HG03432 (cell line): Measurements from ENCODE around the gene TPO.
"Not testable (repeated sequence)": the region's sequence is repeated elsewhere in the genome, so short reads cannot be mapped to it uniquely, and the experiment has no call there.

Source experiments
- ATAC-seq: cut with Tn5 transposase; IDR thresholded peaks from one replicate; pipeline ENCODE4 v1.9.1; 2021; ENCODE audit warnings: mild to moderate bottlenecking, moderate library complexity; ENCODE audit not compliant: unreplicated experiment

Gene TPO

GRCh38 chr2:1571477-1572417, 158.5 kb downstream of the TPO start:
- ATAC-seq = no peak

- ATAC-seq = no peak
Observed at GRCh38 chr2:1572638-1573037, 159.4 kb downstream of the TPO start.

DNA sequence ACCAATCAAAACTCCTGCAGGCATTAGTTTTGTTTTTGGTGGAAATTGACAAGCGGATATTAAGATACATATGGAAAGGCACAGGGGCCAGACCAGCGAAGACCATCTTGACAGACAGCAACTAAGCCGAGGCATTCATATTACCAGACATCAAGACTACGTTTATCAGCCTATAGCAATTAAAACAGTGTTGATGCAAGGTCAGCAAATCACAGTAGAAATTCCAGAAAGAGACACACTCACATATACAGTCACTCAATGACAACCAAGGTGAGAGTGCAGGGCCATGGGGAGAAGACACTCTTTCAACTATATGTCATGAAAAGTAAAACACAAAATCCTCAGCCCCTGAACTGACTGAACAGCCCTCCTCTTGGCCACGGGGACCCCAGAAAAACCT, 164.6 kb downstream of the TPO start:
- ATAC-seq = no peak

DNA sequence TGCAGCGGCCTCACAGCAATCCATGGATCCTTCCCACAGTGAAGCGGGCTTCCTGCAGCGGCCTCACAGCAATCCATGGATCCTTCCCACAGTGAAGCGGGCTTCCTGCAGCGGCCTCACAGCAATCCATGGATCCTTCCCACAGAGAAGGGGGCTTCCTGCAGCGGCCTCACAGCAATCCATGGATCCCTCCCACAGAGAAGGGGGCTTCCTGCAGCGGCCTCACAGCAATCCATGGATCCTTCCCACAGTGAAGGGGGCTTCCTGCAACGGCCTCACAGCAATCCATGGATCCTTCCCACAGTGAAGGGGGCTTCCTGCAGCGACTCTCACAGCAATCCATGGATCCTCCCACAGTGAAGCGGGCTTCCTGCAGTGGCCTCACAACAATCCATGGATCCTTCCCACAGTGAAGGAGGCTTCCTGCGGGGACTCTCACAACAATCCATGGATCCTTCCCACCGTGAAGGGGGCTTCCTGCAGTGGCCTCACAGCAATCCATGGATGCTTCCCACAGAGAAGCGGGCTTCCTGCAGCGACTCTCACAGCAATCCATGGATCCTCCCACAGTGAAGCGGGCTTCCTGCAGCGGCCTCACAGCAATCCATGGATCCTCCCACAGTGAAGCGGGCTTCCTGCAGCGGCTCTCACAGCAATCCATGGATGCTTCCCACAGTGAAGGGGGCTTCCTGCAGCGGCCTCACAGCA, 168.1 kb downstream of the TPO start:
- not testable (repeated sequence) for ATAC-seq

- ATAC-seq = no peak
Observed at GRCh38 chr2:1581965-1582625, 168.8 kb downstream of the TPO start.

DNA sequence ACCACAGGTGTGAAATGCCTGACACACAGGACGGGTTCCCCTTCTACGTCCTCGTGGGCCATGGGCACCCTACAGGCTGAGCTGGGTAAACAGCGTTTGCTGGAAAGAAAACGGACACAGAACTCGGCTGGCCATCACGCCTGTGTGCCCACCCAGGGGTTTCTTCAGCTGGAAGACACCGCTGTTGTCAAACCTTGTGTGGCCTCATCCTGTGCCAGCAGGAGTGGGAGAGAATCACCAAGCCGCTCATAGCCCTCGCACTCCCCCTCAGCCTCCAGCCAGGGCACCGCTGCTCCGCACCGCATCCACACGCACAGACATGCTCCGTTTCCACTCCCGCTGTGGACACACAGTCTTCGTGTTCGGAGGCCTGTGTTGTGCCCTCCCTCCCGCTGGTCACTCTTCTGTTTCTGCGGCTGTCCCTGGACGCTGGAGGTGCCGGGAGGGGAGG, 169.7 kb downstream of the TPO start:
- ATAC-seq = no peak

GRCh38 chr2:1584051-1584531, 170.8 kb downstream of the TPO start:
- ATAC-seq = no peak

DNA sequence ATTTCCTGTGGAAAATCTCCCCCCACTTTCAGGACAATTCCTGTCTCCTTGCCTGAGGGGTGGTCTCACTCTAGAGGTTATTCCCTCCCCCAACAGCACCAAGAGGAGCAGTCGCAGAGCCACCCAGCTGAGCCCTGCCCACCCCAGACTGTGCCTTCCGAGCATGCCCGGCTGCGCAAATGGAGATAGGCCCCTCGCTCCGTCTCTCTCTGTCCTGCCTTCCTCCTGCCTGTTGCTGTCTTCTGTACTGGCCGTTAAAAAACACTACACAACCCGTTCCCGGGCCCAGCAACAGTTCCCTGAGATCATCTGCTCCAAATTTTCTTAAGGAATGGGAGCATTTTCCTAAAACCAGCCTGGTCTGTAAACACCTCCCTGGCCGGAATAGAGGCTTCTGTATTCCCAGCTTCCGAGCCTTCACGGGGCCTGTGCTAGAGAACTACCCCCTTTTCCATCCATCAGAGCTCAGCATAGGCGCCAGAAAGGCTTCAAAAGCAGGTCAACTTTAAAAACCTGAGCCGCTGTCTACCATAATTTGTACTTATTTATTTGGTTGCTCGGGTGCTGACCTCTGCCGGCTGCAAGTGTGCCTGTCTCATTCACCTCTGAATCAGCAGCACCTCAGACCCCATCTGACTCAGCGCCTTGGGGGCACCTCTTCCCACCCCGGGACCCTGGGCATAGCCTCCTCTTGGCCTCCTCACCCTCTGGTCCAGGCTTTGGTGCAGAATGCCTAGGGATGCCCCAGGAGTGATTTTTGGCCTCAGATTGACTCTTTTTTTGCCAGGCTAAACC, 171.6 kb downstream of the TPO start:
- no peak for ATAC-seq

DNA sequence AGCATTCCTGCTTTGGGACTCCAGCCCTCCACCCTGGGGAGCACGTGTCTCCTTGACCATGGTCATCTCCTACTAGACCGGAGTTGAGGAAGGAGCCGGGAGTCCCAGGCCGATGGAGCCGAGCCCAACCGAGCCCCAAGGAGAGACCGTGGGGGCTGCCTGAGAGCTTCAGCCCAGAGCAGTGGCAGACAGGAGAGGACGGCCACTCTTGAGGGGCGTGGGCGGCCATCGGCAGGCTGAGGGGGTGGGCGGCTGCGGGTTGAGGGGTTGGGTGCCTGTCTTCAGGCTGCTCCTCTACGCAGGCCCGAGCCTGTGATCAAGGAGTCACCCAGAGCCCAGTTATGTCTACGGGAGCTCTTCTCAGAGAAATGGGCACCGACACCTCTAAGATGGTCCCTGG, 172.4 kb downstream of the TPO start:
- ATAC-seq = no peak

DNA sequence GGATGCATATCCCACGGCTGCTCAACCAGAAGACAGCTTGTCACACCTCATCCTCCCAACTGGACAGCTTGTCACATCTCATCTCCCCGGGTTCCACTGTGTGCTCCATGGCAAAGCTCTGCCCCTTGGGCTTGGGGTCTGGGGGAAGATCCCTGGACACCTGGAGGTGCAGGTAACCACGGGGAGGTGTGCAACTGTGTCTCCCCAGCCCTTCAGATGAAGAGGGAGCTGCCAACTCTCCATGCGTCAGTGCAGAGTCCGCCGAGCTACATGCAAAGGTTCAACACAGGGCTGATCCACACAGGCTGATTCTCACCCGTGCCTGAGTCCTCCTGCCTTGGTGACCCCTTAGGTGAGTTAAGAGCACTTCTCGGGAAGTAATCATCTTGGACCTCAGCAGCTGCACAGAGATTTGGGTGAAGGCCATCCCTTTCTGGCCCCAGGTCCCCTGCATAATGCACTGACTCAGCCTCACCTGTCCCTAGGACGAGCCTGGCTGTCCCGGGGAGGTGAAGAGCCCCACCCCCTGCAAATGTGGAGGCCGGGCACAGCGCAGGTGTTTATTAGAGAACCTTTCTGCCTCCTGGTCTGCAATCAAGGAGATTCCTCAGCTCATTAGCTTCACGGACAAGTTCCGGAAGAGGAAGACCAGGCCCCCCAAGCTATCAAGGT, 173.1 kb downstream of the TPO start:
- no peak for ATAC-seq

DNA sequence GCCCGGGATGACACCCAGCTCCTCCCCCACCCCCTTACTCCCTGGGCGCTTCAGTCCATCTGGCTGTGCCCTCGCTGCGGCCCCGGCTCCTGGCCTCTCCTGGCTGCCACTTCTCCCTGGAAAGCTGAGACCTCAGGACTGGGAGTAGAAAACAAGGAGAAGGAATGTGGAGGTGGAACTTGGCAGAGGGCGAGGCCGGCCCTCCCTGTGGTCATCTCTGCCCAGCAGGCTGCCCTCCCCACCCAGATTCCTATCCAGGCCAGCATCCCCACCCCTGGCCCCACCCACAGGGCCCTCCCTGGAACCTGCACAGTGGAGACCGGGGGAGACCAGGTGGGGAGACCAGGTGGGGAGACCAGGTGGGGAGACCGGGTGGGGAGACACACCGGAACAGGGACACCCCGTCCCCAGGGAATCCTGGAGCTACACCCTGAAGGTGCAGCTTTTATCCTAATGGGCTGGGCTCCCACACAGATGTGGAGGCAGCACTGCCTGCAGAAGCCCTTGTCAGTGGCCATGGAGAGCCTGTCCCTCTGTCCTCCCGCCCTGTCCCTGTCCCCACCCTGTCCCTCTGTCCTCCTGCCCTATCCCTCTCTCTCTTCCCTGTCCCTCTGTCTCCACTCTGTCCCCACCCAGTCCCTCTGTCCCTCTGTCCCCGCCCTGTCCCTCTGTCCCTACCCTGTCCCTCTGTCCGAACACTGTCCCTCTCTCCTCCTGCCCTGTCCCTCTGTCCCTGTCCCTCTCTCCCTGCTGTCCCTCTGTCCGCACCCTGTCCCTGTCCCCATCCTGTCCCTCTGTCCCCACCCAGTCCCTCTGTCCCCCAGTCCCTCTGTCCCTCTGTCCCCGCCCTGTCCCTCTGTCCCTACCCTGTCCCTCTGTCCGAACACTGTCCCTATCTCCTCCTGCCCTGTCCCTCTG, 173.9 kb downstream of the TPO start:
- no peak for ATAC-seq

DNA sequence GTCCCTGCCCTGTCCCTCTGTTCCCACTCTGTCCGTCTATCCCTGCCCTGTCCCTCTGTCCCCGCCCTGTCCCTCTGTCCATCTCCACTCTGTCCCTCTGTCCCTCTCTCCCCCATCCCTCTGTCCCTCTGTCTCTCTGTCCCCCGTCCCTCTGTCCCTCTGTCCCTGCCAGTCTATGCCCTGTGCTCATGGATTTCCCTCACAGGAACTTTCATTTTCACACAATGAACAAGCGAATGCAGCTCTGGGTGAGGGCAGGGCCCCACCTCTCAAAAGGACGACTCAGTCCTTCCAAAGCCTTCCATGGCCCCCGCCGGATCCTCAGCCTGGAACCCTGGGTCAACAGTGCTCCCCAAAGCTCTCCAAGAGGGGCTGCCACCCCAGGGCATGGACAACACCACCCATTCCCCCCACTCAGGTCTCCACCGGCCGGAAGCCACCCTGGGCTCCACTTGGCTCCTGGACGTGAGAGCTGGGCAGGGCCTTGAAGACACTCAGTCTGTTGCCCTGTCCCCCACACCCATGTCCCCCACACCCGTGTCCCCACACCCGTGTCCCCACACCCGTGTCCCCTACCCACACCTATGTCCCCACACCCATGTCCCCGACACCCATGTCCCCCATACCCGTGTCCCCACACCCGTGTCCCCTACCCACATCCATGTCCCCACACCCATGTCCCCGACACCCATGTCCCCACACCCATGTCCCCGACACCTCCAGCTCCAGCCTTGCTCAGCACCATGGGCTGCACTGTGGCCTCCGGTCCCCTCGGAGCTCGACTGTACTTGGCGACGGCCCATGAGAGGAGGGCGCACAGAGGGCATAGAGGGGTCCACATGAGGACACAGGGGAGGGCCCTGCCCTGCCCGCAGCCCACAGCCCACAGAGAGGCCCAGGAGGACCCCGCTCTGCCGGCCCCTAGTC, 175.1 kb downstream of the TPO start:
- no peak for ATAC-seq

GRCh38 chr2:1588978-1589621, 175.8 kb downstream of the TPO start:
- no peak for ATAC-seq

GRCh38 chr2:1590596-1591460, 177.6 kb downstream of the TPO start:
- ATAC-seq = no peak

DNA sequence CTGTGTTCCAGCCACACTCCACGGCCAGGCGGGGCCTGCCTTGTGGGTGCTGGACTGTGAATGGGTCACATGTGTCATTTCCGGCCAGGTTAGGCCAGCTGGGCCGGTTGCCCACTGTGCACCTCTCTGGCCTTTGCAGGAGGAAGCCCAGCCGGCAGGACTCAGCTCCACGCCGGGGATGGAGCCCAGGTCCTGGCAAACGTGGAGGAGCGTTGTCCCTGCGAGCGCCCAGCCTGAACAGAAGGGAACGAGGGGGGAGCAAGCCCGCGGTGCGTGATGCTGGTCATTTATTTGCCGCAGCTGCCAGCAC, 178.2 kb downstream of the TPO start:
- ATAC-seq = no peak
